K562 (cell line): ENCODE data around the gene KLHL13. TPM values are rescaled to one million over a fixed set of nuclear protein-coding genes. Genes with fewer than 3 reads are reported as not detected.

Experiments
- ATAC-seq: fragments of 200-7000 bp; cut with Tn5 transposase; 3 replicates; pipeline ENCODE4 v1.9.1; 2020; ENCODE audit warnings: moderate library complexity
- BruUV-seq: library from RNA; stranded (reverse); fragments of 400-500 nt; replicated peaks from 2 replicates; lab custom pipeline; 2021; lab: Mats Ljungman, UMichigan
- CTCF ChIA-PET: fragments of 300-600 bp; formaldehyde crosslinking; extraction: SDS; loops from one replicate; lab custom pipeline; 2021; ENCODE audit warnings: low intra/inter-chr PET ratio; lab: Yijun Ruan, JAX
- POLR2A ChIA-PET: fragments of 300-600, 350-650 bp; sonication (Branson Sonifier 250); formaldehyde crosslinking; extraction: SDS; loops from one replicate; lab custom pipeline; 2021; ENCODE audit warnings: antibody characterized with exemption, inconsistent platforms; lab: Yijun Ruan, JAX
- DNase-seq, 4 experiments: peaks; one replicate each; pipeline versions ENCODE4 v3.0.0 to v3.0.0-alpha.2; 2011 to 2018; ENCODE audit warnings: low spot score in 3 of 4, mixed read lengths in 3 of 4; ENCODE audit errors: extremely low read depth in 1 of 4
- FAIRE-seq: peaks from 2 replicates; lab custom pipeline; 2011; peaks lifted over from hg19 to GRCh38; lab: Jason Lieb, UNC
- H2AFZ ChIP-seq: 2 replicates; pipeline ENCODE4 v1.6.0; 2011; ENCODE audit warnings: low read depth, low read length, control low read depth, inconsistent platforms
- H3K27ac ChIP-seq: fragments of 200-600 bp; 3 replicates; pipeline ENCODE4 v1.8.0; 2011; ENCODE audit warnings: low read depth, mild to moderate bottlenecking, control low read depth, inconsistent platforms, low read length, moderate library complexity, mixed read lengths; ENCODE audit errors: extremely low read depth
- H3K27me3 ChIP-seq, 2 experiments: fragments of 300-600 bp in 1 of 2; 2 replicates in 1 of 2; 3 replicates in 1 of 2; pipeline versions ENCODE4 v1.6.0 to v1.8.0; 2011; ENCODE audit warnings: inconsistent platforms in 2 of 2, low read length in 2 of 2, mild to moderate bottlenecking in 1 of 2, mixed read lengths in 1 of 2, moderate library complexity in 1 of 2; ENCODE audit not compliant: control insufficient read depth in 2 of 2, insufficient read depth in 2 of 2
- H3K36me3 ChIP-seq: fragments of 300-600 bp; 3 replicates; pipeline ENCODE4 v1.8.0; 2011; ENCODE audit warnings: mild to moderate bottlenecking, low read length, inconsistent platforms; ENCODE audit not compliant: control insufficient read depth, insufficient read depth
- H3K4me1 ChIP-seq, 2 experiments: fragments of 200-600 bp in 1 of 2; replicated peaks in 1 of 2; 2 replicates in 1 of 2; 3 replicates in 1 of 2; pipeline versions ENCODE4 v1.5.1 to v1.8.0; 2011; ENCODE audit warnings: inconsistent platforms in 2 of 2, low read length in 2 of 2, mild to moderate bottlenecking in 1 of 2, mixed read lengths in 1 of 2, moderate library complexity in 1 of 2; ENCODE audit not compliant: control insufficient read depth in 2 of 2, insufficient read depth in 2 of 2
- H3K4me2 ChIP-seq: 2 replicates; pipeline ENCODE4 v1.6.1; 2011; ENCODE audit warnings: low read length, control low read depth, inconsistent platforms, mixed read lengths; ENCODE audit not compliant: insufficient read depth
- H3K4me3 ChIP-seq: fragments of 200-600 bp; sonication (generic), shearing (Covaris generic); 2 replicates; pipeline ENCODE4 v1.5.1; 2016; ENCODE audit warnings: control low read depth, inconsistent platforms
- H3K79me2 ChIP-seq: fragments of 200-600 bp; 3 replicates; pipeline ENCODE4 v1.8.0; 2011; ENCODE audit warnings: low read length, inconsistent platforms; ENCODE audit not compliant: control insufficient read depth, insufficient read depth
- H3K9ac ChIP-seq, 2 experiments: 2 replicates each; pipeline versions ENCODE4 v1.6.0 to v1.6.1; 2011; ENCODE audit warnings: low read depth in 2 of 2, low read length in 2 of 2, control low read depth in 1 of 2, inconsistent platforms in 1 of 2, mild to moderate bottlenecking in 1 of 2, mixed read lengths in 1 of 2; ENCODE audit not compliant: insufficient read depth in 1 of 2
- H3K9me1 ChIP-seq: one replicate; pipeline ENCODE4 v1.6.0; 2011; ENCODE audit warnings: inconsistent platforms, mild to moderate bottlenecking, low read length, moderate library complexity; ENCODE audit not compliant: control insufficient read depth, insufficient read depth
- H3K9me3 ChIP-seq: replicated peaks from 2 replicates; pipeline ENCODE4 v1.5.1; 2011; ENCODE audit warnings: low read depth, low read length, inconsistent platforms; ENCODE audit not compliant: control insufficient read depth, insufficient read depth
- H4K20me1 ChIP-seq: replicated peaks from 2 replicates; pipeline ENCODE4 v1.6.1; 2011; ENCODE audit warnings: low read length, inconsistent platforms, mixed read lengths; ENCODE audit not compliant: control insufficient read depth, insufficient read depth
- ARNT ChIP-seq, 2 experiments: fragments of 450-650 bp; IDR thresholded peaks; 2 replicates each; pipeline ENCODE4 v1.6.1; 2016; ENCODE audit warnings: mild to moderate bottlenecking in 1 of 2
- ATF1 ChIP-seq, 2 experiments: fragments of 450-650 bp in 1 of 2; IDR thresholded peaks; 2 replicates each; pipeline ENCODE4 v1.6.1; 2016; ENCODE audit warnings: missing compliant biosample characterization in 1 of 2, missing genetic modification characterization in 1 of 2
- ETV5 ChIP-seq: sonication (generic); formaldehyde crosslinking; IDR thresholded peaks from 2 replicates; pipeline ENCODE4 v1.4.0; 2020; ENCODE audit warnings: low read depth, mild to moderate bottlenecking, missing genetic modification reagents
- ILK ChIP-seq: fragments of 450-650 bp; IDR thresholded peaks from 2 replicates; pipeline ENCODE4 v1.6.1; 2016; ENCODE audit warnings: missing genetic modification characterization, low read depth, mild to moderate bottlenecking, missing compliant biosample characterization, moderate library complexity, borderline replicate concordance
- KAT2B ChIP-seq: IDR thresholded peaks from one replicate; pipeline ENCODE4 v1.6.1; 2012; ENCODE audit warnings: low read depth, mild to moderate bottlenecking, control low read depth, inconsistent platforms, low read length, moderate library complexity
- KLF13 ChIP-seq: fragments of 450-650 bp; IDR thresholded peaks from 2 replicates; pipeline ENCODE4 v1.6.1; 2016; ENCODE audit warnings: missing genetic modification characterization, low read depth, mild to moderate bottlenecking, missing compliant biosample characterization, moderate library complexity, borderline replicate concordance
- NCOA6 ChIP-seq: fragments of 450-650 bp; IDR thresholded peaks from 2 replicates; pipeline ENCODE4 v1.6.1; 2017; ENCODE audit warnings: mild to moderate bottlenecking
- NR2C2 ChIP-seq, 2 experiments: fragments of 200-800 bp in 1 of 2; sonication (Bioruptor generic) in 1 of 2; sonication (generic) in 1 of 2; formaldehyde crosslinking in 1 of 2; IDR thresholded peaks; 2 replicates each; pipeline versions ENCODE4 v1.6.1 to v1.8.0; 2016 to 2022; ENCODE audit warnings: mild to moderate bottlenecking in 1 of 2, missing compliant biosample characterization in 1 of 2, missing genetic modification characterization in 1 of 2, missing genetic modification reagents in 1 of 2
- RBBP5 ChIP-seq: fragments of 200-600 bp; sonication (generic); IDR thresholded peaks from 2 replicates; pipeline ENCODE4 v1.6.1; 2012; ENCODE audit warnings: borderline replicate concordance, mild to moderate bottlenecking, low read length, control low read depth, inconsistent platforms; ENCODE audit not compliant: insufficient read depth, poor library complexity, severe bottlenecking
- SRF ChIP-seq, 2 experiments: fragments of 250-450, 450-650 bp in 1 of 2; sonication (Bioruptor Pico) in 1 of 2; sonication (generic) in 1 of 2; formaldehyde crosslinking; IDR thresholded peaks; 2 replicates each; pipeline versions ENCODE4 v1.5.0 to v1.5.1; 2020 to 2022; ENCODE audit warnings: mild to moderate bottlenecking in 1 of 2, missing genetic modification reagents in 1 of 2
- STAT5B ChIP-seq: fragments of 250-450 bp; sonication (Bioruptor Pico); IDR thresholded peaks from 2 replicates; pipeline ENCODE4 v1.8.0; 2021; ENCODE audit warnings: mild to moderate bottlenecking, inconsistent platforms
- ZNF324 ChIP-seq: fragments of 250-450 bp; sonication (Bioruptor Pico); IDR thresholded peaks from 2 replicates; pipeline ENCODE4 v1.4.0; 2020; ENCODE audit warnings: mild to moderate bottlenecking
- ZNF354B ChIP-seq: fragments of 250-450 bp; sonication (Bioruptor Pico); IDR thresholded peaks from 2 replicates; pipeline ENCODE4 v1.4.0; 2020
- WGBS: fragments of 100-300 bp; shearing (Covaris generic); methylation state at CpG from one replicate; pipeline ENCODE4 v1.1.6; 2016; ENCODE audit warnings: low coverage, mixed read lengths; ENCODE audit not compliant: insufficient coverage; ENCODE audit errors: missing lambda C conversion rate; 5-methylcytosine and 5-hydroxymethylcytosine counted together
- in situ Hi-C: fragments of 300-500 bp; cut with MboI; formaldehyde crosslinking; loops from 4 replicates; pipeline ENCODE4 v1.15.0; 2018; ENCODE audit warnings: inconsistent platforms, mixed read lengths
- intact Hi-C: fragments of 100-400 bp; cut with micrococcal nuclease; formaldehyde crosslinking; loops from 2 replicates; pipeline ENCODE4 v1.14.2; 2022
- polyA plus RNA-seq, 8 experiments: library from polyadenylated mRNA; depleted of rRNA in 4 of 8; stranded (reverse) in 5 of 8; unstranded in 3 of 8; fragments of >200 nt; fragmentation: Nextera tagmentation in 2 of 8; fragmentation: Illumina TruSeq in 1 of 8; extraction: Ambion mirVana in 2 of 8; extraction: Trizol in 1 of 8; gene quantifications; 2 replicates each; pipeline versions ENCODE4 v1.2.1 to v1.2.3, GENCODE V29; 2011 to 2014; ENCODE audit warnings: inconsistent platforms in 1 of 8, missing spikeins in 1 of 8
- total RNA-seq, 7 experiments: library from RNA; depleted of rRNA in 6 of 7; stranded (reverse); fragments of >200 nt in 6 of 7; fragmentation: Illumina TruSeq in 2 of 7; extraction: Trizol in 2 of 7; gene quantifications; 2 replicates each; pipeline versions ENCODE4 v1.2.1 to v1.2.3, GENCODE V29; 2011 to 2021; ENCODE audit warnings: low replicate concordance in 1 of 7
- TF ChIP-seq, protein P1 (sequence below): fragments of 250-450 bp; sonication (Bioruptor Pico); IDR thresholded peaks from 2 replicates; pipeline ENCODE4 v1.5.0; 2022; ENCODE audit warnings: mild to moderate bottlenecking

KLHL13 gene
- total and polyA plus RNA-seq, 9 of the 15 experiments (the other 6 are each of a cell fraction or from before 2014, with no cell fraction given), result 1.2 to 4.1 (median 2.2) TPM

DNA sequence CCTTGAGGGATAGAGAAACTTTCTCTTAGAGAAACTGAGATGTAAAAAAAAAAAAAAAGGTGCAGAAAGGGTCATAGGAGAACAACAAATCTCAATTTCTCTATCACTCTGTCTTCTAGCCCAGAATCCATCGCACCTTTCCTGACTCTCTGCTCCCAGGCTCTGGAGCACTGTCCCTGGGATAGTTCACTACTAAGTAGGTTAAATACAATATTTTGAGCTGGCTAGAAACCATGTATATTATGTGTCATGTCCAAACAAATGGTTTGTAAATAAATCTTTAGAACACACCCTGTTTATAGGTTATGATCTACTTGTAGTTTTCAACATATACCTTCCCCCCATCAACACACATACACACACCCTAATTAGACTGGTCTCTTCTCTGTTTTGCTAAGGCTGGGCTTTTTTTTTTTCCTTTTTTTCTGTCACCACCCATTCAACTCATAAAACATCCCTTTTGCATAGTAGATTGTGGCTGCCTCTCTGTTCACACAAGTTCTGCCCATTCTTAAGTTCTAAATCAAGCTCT, 124.4 kb downstream of the KLHL13 start:
- Histone ChIP-seq H3K9ac (no peak overlapping the region), H3K4me1 (no peaks in the 10 kb centered on the region), H2AFZ (no peak overlapping the region), H3K79me2 (no peaks in the 10 kb centered on the region), H3K36me3 (no peaks in the 10 kb centered on the region), H3K9me1 (no peaks in the 10 kb centered on the region), H3K4me3 (no peak overlapping the region)
- DNase-seq (no peak), ATAC-seq (no peak)
- no TSS peak for BruUV-seq
- in situ Hi-C loops, result no loop called here
- TF ChIP-seq KLF13 (tag) (no peak), ZNF324 (no peak), ARNT (IDR thresholded peaks at IDR 0.05) (no peak), ZNF354B (no peak), ILK (tag) (no peak), NCOA6 (no peak)
- TF ChIP-seq, all 486 proteins: peak for 0
- CTCF ChIA-PET, result no interaction called here
- H4K20me1 ChIP-seq, result no peaks in the 10 kb centered on the region
- no peaks in the 10 kb centered on the region; the same call in 1 of the 2 replicates for H3K9me3 ChIP-seq
- intact Hi-C loops, result no loop called here
- POLR2A ChIA-PET, result no interaction called here
- no peak overlapping the region for H3K4me2 ChIP-seq
- WGBS, result 20% methylated on average over 1 of the region's 1 CpG
- H3K27me3 ChIP-seq, result no peaks in the 10 kb centered on the region
- no peak for FAIRE-seq
- no peak overlapping the region for H3K27ac ChIP-seq

DNA sequence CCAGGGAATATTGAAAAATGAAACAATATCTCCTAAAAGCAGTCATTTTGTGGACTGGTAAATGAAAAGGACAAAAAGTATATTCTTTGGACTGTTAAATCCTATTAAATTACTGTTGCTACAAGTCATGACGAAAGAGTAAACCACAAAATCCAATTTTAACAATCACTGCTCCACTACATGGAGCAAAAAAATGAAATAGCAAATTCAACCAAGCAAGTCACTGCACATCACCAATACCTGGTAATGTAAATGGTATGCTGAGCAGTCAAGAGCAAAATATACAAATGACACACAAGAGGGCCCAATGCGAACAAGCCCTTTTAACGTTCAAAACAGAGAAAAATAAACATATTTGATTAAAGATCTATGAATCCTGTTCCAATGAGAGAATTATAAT, 126.2 kb downstream of the KLHL13 start:
- H3K9ac ChIP-seq, result no peak overlapping the region
- DNase-seq, result no peak
- H3K9me3 ChIP-seq, result no peaks in the 10 kb centered on the region
- FAIRE-seq, result no peak
- no peaks in the 10 kb centered on the region for H3K27me3 ChIP-seq
- no peaks in the 10 kb centered on the region for H3K79me2 ChIP-seq
- H3K27ac ChIP-seq, result no peak overlapping the region
- H3K4me1 ChIP-seq, result no peaks in the 10 kb centered on the region
- no peak overlapping the region for H2AFZ ChIP-seq
- ChIA-PET POLR2A (no interaction called here), CTCF (no interaction called here)
- intact Hi-C loops (no loop called here), in situ Hi-C loops (no loop called here)
- H4K20me1 ChIP-seq, result no peaks in the 10 kb centered on the region
- H3K4me2 ChIP-seq, result no peak overlapping the region
- H3K36me3 ChIP-seq, result no peaks in the 10 kb centered on the region
- ATAC-seq, result no peak
- whole genome bisulfite sequencing, result 5% methylated on average over 3 of the region's 3 CpGs
- BruUV-seq, result no TSS peak
- H3K9me1 ChIP-seq, result no peaks in the 10 kb centered on the region
- no peak overlapping the region for H3K4me3 ChIP-seq
- TF ChIP-seq NR2C2 (CRISPR knock-in tag; IDR thresholded peaks at IDR 0.05), result no peak
- TF ChIP-seq NR2C2 (tag; IDR thresholded peaks at IDR 0.05), result no peak
- no peak for TF ChIP-seq ETV5 (CRISPR knock-in tag)
- no peak for TF ChIP-seq ATF1 (CRISPR knock-in tag; IDR thresholded peaks at IDR 0.05)
- TF ChIP-seq ATF1 (tag; IDR thresholded peaks at IDR 0.05), result no peak
- no peak for TF ChIP-seq STAT5B (CRISPR knock-in tag)
- no peak for TF ChIP-seq RBBP5
- TF ChIP-seq, protein P1, sequence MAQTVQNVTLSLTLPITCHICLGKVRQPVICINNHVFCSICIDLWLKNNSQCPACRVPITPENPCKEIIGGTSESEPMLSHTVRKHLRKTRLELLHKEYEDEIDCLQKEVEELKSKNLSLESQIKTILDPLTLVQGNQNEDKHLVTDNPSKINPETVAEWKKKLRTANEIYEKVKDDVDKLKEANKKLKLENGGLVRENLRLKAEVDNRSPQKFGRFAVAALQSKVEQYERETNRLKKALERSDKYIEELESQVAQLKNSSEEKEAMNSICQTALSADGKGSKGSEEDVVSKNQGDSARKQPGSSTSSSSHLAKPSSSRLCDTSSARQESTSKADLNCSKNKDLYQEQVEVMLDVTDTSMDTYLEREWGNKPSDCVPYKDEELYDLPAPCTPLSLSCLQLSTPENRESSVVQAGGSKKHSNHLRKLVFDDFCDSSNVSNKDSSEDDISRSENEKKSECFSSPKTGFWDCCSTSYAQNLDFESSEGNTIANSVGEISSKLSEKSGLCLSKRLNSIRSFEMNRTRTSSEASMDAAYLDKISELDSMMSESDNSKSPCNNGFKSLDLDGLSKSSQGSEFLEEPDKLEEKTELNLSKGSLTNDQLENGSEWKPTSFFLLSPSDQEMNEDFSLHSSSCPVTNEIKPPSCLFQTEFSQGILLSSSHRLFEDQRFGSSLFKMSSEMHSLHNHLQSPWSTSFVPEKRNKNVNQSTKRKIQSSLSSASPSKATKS (CRISPR knock-in tag), result no peak
- no peak for TF ChIP-seq KAT2B
- no peak for TF ChIP-seq ARNT (IDR thresholded peaks at IDR 0.05)
- no peak for TF ChIP-seq SRF (CRISPR knock-in tag; IDR thresholded peaks at IDR 0.05)
